ENCODE data around the gene ZNF334.

The ZNF334 gene

GRCh38 chr20:46550461-46550860 lies 37.1 kb upstream of the ZNF334 start, which contains the start of gene OCSTAMP:
TSS of gene OCSTAMP (minus strand) at chr20:46550654. CDS start at chr20:46550560, 94 bp downstream.
- Histone ChIP-seq H2AFZ (ENCODE audit: low read length) (no peak within 1 kb of the TSS), H3K9me2 (replicated peaks; ENCODE audit: low read depth, low read length) (no peaks in the 10 kb centered on the region), H3K4me3 (ENCODE audit: low read length, poor library complexity, severe bottlenecking) (no peak within 1 kb of the TSS), H3K9ac (ENCODE audit: low read depth, low read length, poor library complexity, severe bottlenecking) (peak within 1 kb of the TSS; percentile 78), H3K4me1 (ENCODE audit: insufficient read depth, low read length, poor library complexity, severe bottlenecking) (peaks cover 97% of the 10 kb centered on the region), H3K27me3 (ENCODE audit: insufficient read depth, low read length, poor library complexity, severe bottlenecking) (no peaks in the 10 kb centered on the region), H3K9me3 (ENCODE audit: insufficient read depth, low read depth, low read length) (no peaks in the 10 kb centered on the region), H3K36me3 (ENCODE audit: insufficient read depth, low read length) (no peaks in the 10 kb centered on the region), H3F3A (ENCODE audit: low read depth) (peaks cover 11% of the 10 kb centered on the region; the same call in 1 of the 2 replicates), H4K20me1 (ENCODE audit: insufficient read depth, low read length, poor library complexity, severe bottlenecking) (no peaks in the 10 kb centered on the region), H3K79me2 (ENCODE audit: insufficient read depth, low read length) (no peaks in the 10 kb centered on the region), H3K4me2 (ENCODE audit: low read depth, low read length, poor library complexity, severe bottlenecking) (no peak within 1 kb of the TSS)
- TF ChIP-seq EZH2phosphoT487 (IDR thresholded peaks at IDR 0.05; ENCODE audit: borderline replicate concordance): no peak
- TF ChIP-seq CTCF (conservative IDR thresholded peaks at IDR 0.05; ENCODE audit: low read length): no peak

DNA sequence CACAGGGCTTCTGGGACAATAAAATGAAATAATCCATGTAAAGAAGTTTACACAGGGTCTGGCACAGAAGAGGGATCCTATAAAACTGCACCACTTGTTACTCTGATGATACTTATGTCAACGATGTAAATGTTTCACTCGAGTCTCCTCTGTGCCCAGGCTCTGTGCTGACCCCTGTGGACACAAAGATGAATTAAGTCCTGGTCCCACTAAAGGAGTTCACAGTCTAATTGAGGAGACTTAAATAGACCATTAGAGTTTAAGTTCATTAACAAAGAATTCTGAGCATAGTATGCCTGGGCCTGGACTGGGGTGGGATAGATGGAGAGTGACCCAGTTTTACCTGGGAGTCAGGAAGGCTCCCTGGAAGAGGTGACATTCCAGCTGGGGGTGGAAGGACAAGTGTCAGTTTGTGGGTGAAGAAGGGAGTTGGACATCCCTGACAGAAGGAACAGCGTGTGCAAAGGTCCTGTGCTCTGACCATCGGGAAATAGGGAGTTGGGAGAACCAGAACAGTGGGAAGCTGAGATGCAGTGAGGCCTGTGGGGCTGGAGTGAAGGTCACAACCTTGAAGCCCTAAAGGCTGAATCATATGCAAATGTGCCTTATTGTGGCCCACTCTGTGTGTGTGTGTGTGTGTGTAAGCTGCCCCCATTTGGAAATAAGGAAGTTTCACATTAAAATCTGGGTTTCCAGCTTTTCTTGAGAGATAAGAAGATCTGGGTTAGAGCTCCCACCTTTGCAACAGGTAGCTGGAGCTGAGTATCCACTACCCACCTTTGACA lies 36.0 kb upstream of the ZNF334 start:
- H3K36me3 ChIP-seq (ENCODE audit: insufficient read depth, low read length): no peaks in the 10 kb centered on the region
- TF ChIP-seq CTCF (conservative IDR thresholded peaks at IDR 0.05; ENCODE audit: low read length) (peak; percentile 67), EZH2phosphoT487 (IDR thresholded peaks at IDR 0.05; ENCODE audit: borderline replicate concordance) (no peak)
- H3K9me3 ChIP-seq (ENCODE audit: insufficient read depth, low read depth, low read length): no peaks in the 10 kb centered on the region
- H3K9me2 ChIP-seq (replicated peaks; ENCODE audit: low read depth, low read length): no peaks in the 10 kb centered on the region
- no peaks in the 10 kb centered on the region for H4K20me1 ChIP-seq (ENCODE audit: insufficient read depth, low read length, poor library complexity, severe bottlenecking)
- H2AFZ ChIP-seq (ENCODE audit: low read length): no peak overlapping the region
- H3K4me2 ChIP-seq (ENCODE audit: low read depth, low read length, poor library complexity, severe bottlenecking): no peak overlapping the region
- H3K4me3 ChIP-seq (ENCODE audit: low read length, poor library complexity, severe bottlenecking): no peak overlapping the region
- H3F3A ChIP-seq (ENCODE audit: low read depth): peaks cover 12% of the 10 kb centered on the region; the same call in 1 of the 2 replicates
- H3K4me1 ChIP-seq (ENCODE audit: insufficient read depth, low read length, poor library complexity, severe bottlenecking): peaks cover 95% of the 10 kb centered on the region
- no peaks in the 10 kb centered on the region for H3K27me3 ChIP-seq (ENCODE audit: insufficient read depth, low read length, poor library complexity, severe bottlenecking)
- H3K79me2 ChIP-seq (ENCODE audit: insufficient read depth, low read length): no peaks in the 10 kb centered on the region
- no peak overlapping the region for H3K9ac ChIP-seq (ENCODE audit: low read depth, low read length, poor library complexity, severe bottlenecking)

GRCh38 chr20:46548688-46549087 lies 35.3 kb upstream of the ZNF334 start:
- Histone ChIP-seq H3K4me1 (ENCODE audit: insufficient read depth, low read length, poor library complexity, severe bottlenecking) (peaks cover 95% of the 10 kb centered on the region), H3K36me3 (ENCODE audit: insufficient read depth, low read length) (no peaks in the 10 kb centered on the region), H2AFZ (ENCODE audit: low read length) (no peak overlapping the region), H3K9me3 (ENCODE audit: insufficient read depth, low read depth, low read length) (no peaks in the 10 kb centered on the region), H4K20me1 (ENCODE audit: insufficient read depth, low read length, poor library complexity, severe bottlenecking) (no peaks in the 10 kb centered on the region), H3K4me2 (ENCODE audit: low read depth, low read length, poor library complexity, severe bottlenecking) (no peak overlapping the region), H3K4me3 (ENCODE audit: low read length, poor library complexity, severe bottlenecking) (no peak overlapping the region), H3K27me3 (ENCODE audit: insufficient read depth, low read length, poor library complexity, severe bottlenecking) (no peaks in the 10 kb centered on the region), H3K9ac (ENCODE audit: low read depth, low read length, poor library complexity, severe bottlenecking) (no peak overlapping the region), H3K9me2 (replicated peaks; ENCODE audit: low read depth, low read length) (no peaks in the 10 kb centered on the region), H3K79me2 (ENCODE audit: insufficient read depth, low read length) (no peaks in the 10 kb centered on the region), H3F3A (ENCODE audit: low read depth) (peaks cover 12% of the 10 kb centered on the region; the same call in 1 of the 2 replicates)
- TF ChIP-seq EZH2phosphoT487 (IDR thresholded peaks at IDR 0.05; ENCODE audit: borderline replicate concordance): no peak
- TF ChIP-seq CTCF (conservative IDR thresholded peaks at IDR 0.05; ENCODE audit: low read length): no peak
